ENCODE data around the gene SNX12.

The SNX12 gene

DNA sequence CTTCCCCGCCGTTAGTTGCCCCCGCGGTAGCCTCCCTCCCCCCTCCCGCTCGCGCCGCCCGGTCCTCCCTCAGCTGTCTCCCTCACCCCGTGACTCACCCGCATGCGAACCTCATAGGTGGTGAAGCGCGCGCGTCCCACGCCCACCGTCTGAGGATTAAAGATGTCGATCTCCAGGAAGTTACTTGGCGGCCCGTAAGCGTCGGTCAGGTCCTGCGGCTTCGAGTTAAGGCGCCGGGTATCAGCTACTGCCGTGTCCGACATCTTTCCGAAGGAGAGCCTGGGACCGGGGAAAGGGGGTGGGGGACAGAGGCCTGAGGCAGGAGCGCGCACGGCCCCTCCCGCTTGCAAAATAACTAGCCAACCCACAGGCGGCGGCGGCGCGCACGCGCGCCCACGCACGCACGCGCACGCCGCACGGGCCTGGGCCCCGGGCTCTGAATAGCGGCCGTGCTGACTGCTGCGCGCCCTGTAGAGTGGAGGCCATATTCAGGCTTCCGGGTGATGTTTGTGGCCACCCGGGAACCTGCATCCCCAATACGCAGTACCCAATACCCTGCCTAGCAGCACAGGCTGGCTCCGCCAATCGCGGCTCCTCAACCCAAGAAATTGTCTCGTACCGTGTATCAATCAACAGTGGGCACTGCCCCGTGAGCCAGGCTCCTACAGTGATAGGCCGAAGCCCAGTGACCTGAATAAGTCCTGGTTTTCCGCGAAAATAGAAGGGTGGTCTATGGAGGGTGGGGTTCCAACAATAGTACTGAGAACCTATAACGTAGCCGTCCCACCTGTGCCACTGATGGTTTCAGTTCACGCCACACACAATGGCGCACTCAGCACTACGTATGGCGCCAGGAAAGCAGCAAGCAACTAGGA, at the start of gene SNX12:
Gene SNX12 (minus strand): TSS at position 291 of the 875 bp plus-strand sequence. CDS start 28 bp downstream, at position 263.
- peak; percentile 89 to 93 for DNase-seq

DNA sequence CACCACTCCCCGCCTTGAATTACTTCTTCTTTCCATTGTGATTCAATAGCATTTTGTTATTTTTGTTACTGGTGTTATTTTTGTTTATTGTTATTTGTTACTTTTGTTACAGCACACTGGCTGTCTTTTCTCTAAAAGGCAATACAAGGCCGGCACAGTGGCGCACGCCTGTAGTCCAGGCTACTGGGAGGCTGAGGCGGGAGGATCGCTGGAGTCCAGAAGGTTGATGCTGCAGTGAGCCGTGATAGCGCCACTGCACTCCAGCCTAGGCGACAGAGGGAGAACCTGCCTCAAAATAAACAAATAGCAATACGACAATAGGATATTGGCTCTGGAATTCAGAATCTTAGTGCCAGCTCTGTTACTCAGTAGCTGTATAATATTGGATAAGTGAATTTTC, 49.2 kb upstream of the SNX12 start:
- no peak for DNase-seq

DNA sequence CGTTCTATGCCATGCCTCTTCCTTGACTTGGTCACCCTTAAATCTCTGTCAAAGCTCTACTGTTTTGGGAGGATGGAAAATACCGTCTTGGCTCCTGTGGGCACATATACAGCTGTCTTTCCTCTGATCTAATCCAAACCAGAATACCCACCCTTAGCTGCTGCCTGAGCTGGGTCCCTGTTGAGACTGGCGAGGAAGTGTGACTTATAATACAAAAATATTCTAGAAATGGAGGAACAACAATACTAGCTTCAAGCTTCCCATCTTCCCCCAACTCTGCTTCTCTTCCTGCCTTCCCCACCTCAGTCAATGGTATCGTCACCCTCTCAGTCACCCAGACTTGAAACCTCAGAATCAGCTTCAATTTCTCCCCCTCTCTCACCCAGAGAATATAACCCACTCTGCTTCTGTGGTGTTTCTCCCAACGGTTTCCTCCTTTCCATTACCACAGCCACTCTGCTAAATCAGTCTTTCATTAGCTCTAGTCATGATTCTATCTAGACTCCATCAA, 43.8 kb upstream of the SNX12 start:
- DNase-seq = no peak

DNA sequence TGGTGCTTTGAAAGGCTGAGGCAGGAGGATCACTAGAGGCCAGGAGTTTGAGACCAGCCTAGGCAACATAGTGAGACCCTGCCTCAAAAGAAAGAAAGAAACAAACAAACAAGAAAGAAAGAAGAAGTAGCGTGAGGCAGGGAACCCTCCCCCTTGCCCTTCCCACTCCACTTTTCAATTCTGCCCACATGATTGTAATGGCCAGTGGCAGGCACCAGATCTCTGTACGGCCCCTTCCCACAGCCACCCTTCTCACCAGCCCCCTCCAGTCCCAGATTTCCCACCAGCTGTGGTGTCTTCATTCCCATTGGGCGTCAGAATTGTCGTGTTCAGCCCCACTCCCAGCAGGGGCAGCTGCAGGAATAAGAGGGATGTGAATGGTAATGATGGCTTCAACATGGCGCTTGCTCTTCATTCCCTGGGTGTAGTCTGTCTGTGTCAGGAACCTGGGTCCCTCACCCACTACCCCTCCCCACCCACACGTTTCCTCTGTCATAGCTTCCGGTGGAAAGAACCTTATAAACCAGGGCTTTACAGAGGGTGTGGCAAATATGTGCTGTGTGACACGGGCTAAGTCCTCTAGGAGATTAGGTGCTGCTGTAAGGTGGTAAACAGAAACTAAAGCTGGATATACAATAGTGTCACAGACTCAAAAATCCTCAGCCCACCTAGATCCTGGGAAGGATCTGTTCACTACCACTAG, 43.2 kb upstream of the SNX12 start, which contains the start of gene IL2RG:
Gene IL2RG (minus strand): TSS at position 437 of the 703 bp plus-strand sequence. CDS start 38 bp downstream, at position 399.
- no peak for DNase-seq

DNA sequence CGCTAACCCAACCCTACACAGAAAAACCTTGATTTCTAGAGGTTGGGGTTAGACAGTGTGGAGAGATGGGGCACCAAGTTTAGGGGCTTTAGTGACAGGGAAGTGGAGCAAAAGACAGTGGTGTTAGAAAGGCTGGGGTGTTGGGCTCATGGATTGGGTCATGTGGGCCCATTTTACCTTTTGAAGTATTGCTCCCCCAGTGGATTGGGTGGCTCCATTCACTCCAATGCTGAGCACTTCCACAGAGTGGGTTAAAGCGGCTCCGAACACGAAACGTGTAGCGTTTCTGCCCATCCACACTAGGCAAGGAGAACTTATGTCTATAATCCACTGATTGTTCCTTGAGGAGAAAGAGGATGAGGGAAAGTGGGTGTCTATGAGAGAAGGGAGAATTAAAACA, 40.9 kb upstream of the SNX12 start:
- no peak for DNase-seq

DNA sequence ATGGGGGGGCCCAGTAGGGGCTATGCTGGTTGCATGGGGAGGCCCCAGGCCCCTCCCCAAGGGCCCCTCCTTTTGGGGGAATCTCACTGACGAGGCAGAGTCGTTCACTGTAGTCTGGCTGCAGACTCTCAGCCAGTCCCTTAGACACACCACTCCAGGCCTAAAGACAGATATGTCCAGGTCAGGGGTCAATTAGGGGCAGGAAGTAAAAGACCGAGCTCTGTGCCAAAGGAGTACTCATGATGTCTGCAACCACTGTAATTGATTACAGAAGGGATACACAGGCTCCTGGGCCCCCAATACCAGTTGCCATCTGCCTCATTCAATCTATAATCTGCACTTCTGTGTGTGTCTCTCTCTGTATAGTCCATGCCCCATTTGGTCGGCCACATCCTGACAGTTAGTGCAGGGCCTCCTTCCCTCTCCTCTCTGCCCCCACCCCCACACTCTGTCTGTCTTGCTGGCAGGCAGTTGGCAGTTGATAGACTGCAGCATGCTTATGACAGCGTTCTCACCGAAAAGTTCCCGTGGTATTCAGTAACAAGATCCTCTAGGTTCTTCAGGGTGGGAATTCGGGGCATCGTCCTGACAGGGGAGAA, 39.7 kb upstream of the SNX12 start:
- no peak for DNase-seq

DNA sequence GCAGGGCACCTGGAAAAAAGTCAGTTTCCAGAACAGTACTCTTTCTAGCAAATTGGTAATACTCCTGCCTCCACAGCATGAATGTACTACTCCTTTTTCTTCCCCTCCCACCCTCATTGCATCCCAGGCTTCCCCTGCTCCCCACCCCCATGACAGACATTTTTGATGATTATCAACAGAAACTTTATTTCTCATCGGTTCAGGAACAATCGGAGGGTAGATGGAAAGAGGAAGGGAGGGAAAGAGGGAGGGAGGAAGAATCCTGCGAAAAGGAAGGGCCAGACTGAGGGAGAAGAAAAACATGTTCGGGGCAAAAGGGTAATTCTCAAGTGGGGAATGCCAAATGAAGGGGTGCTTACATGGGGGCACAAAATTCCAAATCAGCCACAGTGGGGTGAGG, 39.1 kb upstream of the SNX12 start:
- DNase-seq = no peak

DNA sequence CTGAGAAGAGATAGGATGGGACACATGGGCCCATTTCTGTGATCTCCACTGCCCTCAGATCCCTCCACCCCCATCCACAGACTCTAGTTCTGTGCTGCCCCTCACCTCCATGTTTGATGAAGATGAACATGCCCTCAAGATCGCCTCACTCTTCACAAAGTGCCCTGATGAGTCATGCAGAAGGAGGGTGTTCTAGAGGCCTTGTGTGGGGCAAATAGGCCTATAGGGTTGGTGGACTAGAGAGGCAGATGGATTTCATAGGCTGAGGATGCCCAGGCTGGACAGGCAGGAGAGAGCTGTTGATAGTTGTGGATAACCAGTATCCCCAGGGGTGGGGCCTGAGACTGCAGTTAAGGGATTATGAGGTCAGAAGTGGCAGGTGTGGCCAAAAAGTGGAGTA, 38.3 kb upstream of the SNX12 start, which contains the start of gene CXorf65:
Gene CXorf65 (minus strand): TSS at position 314 of the 400 bp plus-strand sequence. CDS start 184 bp downstream, at position 130.
- DNase-seq = no peak

DNA sequence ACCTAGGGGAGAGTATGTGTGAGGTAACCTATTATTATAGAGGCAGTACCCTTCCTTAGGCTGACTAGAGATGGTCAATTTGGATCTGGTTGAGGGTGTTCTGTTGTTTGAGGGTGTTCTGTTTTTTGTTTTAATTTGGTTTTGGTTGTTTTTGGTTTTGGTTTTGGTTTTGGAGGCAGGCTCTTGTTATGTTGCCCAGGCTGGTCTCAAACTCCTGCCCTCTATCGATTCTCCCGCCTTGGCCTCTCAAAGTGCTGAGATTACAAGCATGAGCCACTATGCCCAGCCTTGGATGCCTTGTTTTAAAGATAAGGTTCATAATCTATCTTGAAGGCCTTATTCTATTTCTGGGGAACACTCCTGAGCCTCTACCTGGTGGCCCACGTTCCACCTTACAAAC, 37.5 kb upstream of the SNX12 start:
- no peak for DNase-seq

DNA sequence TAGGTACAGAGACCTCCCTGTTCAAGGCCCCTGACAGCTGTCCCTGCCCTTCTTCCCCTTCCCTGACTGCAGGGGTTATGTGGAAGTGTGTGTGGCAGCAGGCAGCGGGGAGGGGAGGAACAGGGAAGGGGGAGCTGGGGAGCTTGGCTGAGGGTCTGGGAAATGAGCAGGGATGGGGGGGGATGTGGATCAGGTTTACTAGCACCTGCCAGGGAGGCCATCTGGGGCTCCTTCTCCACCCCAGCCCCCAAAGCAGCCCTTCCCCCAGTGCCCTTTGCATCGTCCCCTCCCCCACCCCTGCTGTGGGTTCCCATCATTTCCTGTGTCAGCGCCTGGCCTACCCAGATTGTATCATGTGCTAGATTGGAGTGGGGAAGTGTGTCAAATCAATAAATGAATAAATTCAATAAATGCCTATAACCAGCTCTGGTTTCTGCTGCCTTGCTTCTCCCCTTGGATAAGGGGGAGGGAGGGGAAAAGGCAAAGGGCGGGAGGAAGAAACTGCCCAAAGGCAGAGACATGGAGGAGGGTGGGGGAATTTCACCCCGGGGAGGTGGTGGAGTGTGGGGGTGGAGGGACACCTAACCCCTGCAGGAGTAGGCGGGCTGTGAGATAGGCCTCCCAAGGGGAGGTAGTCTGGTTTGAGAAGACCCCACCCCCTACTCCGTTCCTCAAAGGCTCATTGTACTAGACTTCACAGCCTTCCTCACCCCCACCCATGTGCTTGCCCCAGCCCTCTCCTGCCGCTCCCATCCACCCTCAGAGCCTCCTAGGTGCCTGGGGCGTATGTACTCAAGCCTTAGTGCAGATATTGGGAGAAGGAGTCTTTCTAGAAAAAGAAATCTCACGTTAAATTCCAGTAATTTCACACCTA, 35.2 kb upstream of the SNX12 start:
- no peak for DNase-seq

DNA sequence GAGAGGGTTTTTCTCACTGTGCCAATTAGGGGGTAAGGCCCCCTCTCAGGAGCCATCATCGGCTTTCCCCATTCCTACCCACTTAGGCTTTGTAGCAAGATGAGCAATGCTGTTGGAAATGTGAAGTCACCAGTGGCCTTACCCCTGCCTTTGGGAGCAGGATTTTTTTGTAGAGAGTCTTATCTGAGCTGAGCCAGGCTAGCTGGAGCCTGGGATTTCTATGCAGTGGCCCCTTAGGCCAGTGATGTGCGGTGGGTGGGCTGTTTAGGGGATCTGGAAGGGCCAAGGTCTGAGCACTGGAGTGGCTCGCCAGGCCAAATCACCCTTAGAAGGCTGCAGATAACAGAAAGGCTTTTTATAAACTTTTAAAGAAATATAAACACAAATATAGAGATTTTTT, 34.2 kb upstream of the SNX12 start:
- no peak for DNase-seq

DNA sequence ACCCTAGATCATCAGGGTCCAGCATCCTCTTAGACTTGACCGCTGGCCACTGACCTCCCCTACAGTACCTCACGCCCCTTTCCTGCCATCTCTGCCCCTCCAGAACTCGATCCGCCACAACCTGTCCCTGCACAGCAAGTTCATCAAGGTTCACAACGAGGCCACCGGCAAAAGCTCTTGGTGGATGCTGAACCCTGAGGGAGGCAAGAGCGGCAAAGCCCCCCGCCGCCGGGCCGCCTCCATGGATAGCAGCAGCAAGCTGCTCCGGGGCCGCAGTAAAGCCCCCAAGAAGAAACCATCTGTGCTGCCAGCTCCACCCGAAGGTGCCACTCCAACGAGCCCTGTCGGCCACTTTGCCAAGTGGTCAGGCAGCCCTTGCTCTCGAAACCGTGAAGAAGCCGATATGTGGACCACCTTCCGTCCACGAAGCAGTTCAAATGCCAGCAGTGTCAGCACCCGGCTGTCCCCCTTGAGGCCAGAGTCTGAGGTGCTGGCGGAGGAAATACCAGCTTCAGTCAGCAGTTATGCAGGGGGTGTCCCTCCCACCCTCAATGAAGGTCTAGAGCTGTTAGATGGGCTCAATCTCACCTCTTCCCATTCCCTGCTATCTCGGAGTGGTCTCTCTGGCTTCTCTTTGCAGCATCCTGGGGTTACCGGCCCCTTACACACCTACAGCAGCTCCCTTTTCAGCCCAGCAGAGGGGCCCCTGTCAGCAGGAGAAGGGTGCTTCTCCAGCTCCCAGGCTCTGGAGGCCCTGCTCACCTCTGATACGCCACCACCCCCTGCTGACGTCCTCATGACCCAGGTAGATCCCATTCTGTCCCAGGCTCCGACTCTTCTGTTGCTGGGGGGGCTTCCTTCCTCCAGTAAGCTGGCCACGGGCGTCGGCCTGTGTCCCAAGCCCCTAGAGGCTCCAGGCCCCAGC, 32.7 kb upstream of the SNX12 start:
- DNase-seq = no peak

DNA sequence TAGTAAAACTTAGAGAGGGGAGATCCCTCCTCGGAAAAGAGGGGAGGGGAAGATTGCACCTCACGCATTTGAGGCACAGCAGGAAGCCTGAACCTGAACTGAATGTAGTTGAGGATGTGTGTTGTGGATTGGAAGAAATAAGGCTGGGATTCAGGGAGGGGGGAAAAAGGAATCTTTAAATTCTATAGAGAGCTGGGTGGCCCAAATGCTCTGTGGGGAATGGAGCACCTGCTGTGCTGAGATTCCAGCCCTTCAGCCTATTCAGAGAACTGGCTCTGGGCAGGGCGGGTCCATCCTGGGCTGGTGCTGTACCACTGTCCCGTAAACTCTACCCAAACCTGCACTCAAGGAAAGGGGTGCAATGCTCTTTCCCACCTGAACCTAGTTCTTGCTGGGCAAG, 31.6 kb upstream of the SNX12 start:
- no peak for DNase-seq

DNA sequence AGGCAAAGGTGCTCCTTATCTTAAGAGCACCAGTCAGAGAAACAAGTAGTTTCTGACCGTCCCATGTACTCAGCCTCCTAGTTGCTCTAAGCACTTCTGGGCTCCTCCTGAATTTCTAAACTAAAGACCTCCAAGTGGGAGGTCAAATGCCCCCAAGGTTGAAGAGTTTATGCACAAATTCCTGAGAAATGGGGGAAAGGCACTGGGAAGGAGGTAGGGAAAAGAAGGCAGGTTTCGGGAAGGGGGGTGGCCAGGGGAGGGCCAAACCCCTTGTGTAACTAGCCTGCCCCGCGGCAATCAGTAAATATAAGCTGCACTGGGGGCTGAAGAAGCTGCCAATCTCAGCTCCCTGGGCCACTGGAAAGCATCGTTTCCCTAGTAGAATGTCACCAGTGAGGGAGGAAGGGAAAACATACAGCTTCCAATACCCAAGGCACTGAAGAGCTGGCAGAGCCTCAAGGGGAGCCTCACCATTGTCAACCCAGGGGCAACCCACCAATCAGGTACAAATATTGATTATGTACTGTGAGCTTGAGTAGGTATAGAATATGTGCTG, 30.9 kb upstream of the SNX12 start:
- DNase-seq = no peak

DNA sequence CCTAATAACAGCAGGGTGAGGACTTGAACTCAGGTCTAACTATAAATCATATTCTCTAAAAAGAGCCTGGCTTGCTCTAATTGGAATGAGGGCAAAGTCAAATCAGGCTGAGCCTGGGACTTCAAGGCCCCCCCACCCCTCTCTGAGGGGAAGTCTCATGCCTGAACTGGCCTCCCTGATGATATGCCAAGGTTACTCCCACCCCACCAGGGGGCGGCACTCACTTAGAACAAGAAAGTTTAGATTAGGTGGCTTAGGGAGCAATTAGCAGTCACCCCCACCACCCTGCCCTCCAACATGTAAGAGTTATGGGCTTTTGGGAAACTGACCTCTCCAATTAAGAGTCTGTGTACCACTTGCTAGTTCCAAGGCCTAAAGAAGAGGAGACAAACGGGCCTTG, 30.2 kb upstream of the SNX12 start:
- peak; percentile 6 to 33 for DNase-seq

DNA sequence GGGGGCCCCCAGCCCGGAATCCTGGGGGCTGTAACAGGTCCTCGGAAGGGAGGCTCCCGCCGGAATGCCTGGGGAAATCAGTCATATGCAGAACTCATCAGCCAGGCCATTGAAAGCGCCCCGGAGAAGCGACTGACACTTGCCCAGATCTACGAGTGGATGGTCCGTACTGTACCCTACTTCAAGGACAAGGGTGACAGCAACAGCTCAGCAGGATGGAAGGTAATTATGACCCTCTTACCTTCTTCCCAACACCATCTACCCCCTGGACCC, 28.6 kb upstream of the SNX12 start:
- no peak for DNase-seq

DNA sequence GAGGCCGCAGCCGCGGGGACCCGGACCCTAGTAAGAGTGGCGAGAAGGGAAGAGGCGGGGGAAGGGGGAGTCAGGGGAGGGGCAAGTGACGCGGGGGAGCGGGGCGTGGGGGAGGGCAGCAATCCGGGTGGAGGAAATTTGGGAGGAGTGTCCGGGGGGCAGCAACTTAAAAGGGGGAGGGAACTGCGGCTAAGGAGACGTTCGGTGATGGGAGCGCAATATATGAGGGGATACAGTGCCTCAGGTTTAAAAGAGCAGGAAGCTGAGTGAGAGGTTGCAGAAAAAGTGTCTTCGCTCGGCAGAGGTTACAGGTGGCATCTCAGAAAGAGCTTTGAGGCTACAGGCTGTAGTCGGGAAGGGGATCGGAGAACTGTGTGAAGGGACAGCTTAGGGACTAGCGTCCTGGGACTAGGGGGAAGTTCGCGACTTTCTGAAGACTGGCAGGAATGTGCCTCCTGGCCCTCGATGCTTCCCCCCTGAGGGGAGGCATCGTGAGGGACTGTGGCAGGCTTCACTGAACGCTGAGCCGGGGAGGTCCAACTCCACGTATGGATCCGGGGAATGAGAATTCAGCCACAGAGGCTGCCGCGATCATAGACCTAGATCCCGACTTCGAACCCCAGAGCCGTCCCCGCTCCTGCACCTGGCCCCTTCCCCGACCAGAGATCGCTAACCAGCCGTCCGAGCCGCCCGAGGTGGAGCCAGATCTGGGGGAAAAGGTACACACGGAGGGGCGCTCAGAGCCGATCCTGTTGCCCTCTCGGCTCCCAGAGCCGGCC, 28.0 kb upstream of the SNX12 start:
- DNase-seq = peak; percentile 12 to 78

DNA sequence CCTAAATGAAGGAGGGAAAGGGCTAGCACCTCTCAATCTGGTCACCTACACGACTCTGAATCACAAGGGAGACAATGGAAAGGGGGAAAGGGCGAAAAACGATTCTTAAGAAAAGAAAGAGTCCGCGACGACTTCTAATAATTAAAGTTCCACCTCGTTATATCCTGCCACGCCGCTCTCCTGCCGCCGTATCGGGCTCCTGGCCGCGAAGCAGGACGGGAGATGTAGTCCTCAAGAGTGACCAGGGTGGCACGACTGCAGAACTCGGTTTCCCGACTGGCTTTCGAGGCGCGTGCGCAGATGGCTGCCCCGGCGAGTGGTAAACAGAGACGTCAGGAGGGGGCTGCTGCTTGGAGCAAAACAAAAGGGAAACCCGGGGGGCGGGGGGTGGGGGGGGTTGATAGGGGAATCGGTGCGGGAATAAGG, 27.4 kb upstream of the SNX12 start, which contains the start of gene FOXO4:
Gene FOXO4 (plus strand): TSS at position 297 of the 426 bp plus-strand sequence. CDS start 678 bp downstream, outside the sequence.
- DNase-seq = peak; percentile 65 to 78

DNA sequence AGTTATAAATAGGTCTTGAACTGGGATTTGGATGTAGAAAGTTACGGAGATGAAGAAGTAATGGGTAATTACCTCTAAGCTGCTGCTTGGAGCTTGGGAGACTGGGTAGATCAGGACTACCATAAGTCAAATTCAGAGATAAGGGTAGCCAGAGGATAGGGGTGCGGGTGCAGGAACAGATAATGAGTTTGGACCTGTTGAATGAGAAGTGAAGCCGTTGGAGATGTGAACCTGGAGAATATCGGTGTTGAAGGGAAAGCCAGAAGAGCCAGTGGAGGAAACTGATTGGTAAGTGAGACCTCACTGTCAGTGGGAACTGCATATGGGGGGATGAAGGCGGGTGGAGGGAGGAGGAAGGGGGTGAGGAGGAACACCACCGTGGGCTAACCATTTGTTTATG, 26.9 kb upstream of the SNX12 start:
- DNase-seq = no peak

DNA sequence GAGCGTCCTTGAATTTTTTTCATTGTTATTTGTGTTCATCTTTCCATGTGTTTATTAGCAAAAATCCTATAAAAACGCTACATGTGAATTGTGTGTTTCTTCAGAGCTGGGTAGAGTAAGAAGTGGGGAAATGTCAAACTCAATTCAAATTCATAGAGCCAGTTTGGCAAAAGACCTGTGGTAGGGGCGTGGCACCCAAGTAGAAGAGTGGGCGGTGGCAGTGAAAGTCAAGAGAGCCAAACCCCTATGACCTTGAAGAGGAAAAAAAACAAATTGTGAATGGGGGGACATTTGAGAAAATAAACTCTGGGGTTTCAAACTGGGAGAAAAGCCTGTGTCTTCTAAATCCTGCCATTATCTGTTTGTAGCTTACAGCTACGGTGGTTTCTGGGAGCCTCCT, 23.1 kb upstream of the SNX12 start:
- DNase-seq = no peak

All from SW 1271 (cell line).